Endothelial cell of umbilical vein (primary cell): ENCODE measurements around the gene CAPN2.

Source experiments
- CTCF ChIP-seq, 2 donors: IDR thresholded peaks; 1 replicate in 1 of 2; 2 replicates in 1 of 2; pipeline ENCODE4 v1.5.1; 2011; ENCODE audit warnings: low read length in 2 of 2, mild to moderate bottlenecking in 2 of 2, moderate library complexity in 2 of 2, control low read depth in 1 of 2, inconsistent platforms in 1 of 2, low read depth in 1 of 2; ENCODE audit not compliant: insufficient read depth in 1 of 2; ENCODE audit errors: extremely low read depth in 1 of 2
- MYC ChIP-seq: IDR thresholded peaks from one replicate; pipeline ENCODE4 v1.6.1; 2011; ENCODE audit warnings: mild to moderate bottlenecking, low read depth, low read length
- POLR2AphosphoS5 ChIP-seq: IDR thresholded peaks from 2 replicates; pipeline ENCODE4 v1.6.1; 2012; ENCODE audit warnings: low read depth, mild to moderate bottlenecking, control low read depth, low read length, moderate library complexity; ENCODE audit not compliant: insufficient read depth

DNA sequence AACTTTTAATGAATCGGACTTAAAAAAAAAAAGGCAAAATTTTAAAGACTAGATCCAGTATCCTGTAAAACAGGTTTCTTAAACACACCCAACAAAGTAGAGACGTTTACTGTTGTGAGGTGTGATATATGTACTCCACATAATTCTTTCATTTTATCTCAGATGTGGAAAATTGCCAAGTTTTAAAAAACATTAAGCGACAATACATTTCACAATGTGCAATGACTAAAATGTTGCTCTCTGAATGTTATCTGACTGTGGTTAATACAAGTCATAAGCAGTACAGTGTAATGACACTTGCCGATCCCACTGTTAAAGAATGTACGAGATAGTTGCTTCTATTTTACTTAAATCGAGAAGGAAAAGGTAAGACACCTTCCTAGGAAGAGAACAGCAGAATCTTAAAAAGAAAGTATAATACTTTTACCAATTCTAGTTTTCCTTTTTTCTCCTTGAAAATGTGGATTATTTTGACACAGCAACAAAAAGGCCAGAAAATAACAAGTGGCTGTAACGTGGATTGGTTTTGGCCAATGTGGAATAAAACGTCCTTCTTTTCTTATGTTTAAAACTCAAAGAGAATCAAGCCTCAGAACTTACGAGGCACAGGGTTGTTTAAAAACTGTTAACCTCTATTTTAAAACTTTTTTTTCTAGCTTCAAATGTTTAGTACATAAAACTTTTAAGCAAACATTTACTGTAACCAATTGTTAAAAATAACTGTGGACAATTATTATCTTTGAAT is 82.0 kb downstream of the CAPN2 start:
- no peak for TF ChIP-seq CTCF (IDR thresholded peaks at IDR 0.05; ENCODE audit: extremely low read depth in 1 of 2, insufficient read depth in 1 of 2, low read depth in 1 of 2, low read length in 2 of 2)
- no peak for TF ChIP-seq POLR2AphosphoS5
- no peak for TF ChIP-seq MYC
